ENCODE measurements around the gene FCN3.

DNA sequence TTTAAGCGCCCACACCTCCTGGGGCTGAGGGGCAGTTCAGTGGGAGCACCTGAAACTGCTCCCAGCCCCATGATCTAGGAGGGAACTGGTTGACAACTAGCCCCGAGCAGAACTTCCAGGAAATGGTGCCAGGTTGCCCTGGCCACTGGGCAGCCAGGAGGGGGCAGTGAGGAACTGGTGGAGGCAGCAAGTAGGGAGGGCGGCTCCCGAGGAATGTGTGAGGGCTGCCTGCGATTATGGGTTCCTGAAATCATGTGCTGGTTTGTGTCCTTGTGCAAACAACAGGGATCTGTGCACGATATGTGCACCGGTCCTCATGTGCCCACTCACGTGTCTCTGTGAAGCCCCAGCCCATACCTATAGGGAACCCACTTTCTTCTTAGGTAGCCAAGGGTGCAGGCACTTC is 27.7 kb upstream of the FCN3 start:
- no peak for TF ChIP-seq POLR2AphosphoS5 (IDR thresholded peaks at IDR 0.05; ENCODE audit: low read depth, low read length)
- TF ChIP-seq, protein P1, sequence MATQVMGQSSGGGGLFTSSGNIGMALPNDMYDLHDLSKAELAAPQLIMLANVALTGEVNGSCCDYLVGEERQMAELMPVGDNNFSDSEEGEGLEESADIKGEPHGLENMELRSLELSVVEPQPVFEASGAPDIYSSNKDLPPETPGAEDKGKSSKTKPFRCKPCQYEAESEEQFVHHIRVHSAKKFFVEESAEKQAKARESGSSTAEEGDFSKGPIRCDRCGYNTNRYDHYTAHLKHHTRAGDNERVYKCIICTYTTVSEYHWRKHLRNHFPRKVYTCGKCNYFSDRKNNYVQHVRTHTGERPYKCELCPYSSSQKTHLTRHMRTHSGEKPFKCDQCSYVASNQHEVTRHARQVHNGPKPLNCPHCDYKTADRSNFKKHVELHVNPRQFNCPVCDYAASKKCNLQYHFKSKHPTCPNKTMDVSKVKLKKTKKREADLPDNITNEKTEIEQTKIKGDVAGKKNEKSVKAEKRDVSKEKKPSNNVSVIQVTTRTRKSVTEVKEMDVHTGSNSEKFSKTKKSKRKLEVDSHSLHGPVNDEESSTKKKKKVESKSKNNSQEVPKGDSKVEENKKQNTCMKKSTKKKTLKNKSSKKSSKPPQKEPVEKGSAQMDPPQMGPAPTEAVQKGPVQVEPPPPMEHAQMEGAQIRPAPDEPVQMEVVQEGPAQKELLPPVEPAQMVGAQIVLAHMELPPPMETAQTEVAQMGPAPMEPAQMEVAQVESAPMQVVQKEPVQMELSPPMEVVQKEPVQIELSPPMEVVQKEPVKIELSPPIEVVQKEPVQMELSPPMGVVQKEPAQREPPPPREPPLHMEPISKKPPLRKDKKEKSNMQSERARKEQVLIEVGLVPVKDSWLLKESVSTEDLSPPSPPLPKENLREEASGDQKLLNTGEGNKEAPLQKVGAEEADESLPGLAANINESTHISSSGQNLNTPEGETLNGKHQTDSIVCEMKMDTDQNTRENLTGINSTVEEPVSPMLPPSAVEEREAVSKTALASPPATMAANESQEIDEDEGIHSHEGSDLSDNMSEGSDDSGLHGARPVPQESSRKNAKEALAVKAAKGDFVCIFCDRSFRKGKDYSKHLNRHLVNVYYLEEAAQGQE (IDR thresholded peaks at IDR 0.05; ENCODE audit: insufficient read depth in 1 of 2, low read depth in 2 of 2, low read length in 2 of 2), result no peak
- TF ChIP-seq TAF1 (IDR thresholded peaks at IDR 0.05; ENCODE audit: borderline replicate concordance, insufficient read depth, low read length), result no peak
- no peak for TF ChIP-seq FOXP2 (optimal IDR thresholded peaks at IDR 0.05; ENCODE audit: borderline replicate concordance, extremely low read depth, extremely low read length, insufficient read depth)
- no peak for TF ChIP-seq SIN3A (IDR thresholded peaks at IDR 0.05; ENCODE audit: borderline replicate concordance, insufficient read depth, low read length)

Measured in PFSK-1 (cell line).